Measurements from ENCODE around the gene PPM1D. TPM values are rescaled to one million over a fixed set of nuclear protein-coding genes. Genes with fewer than 3 reads are reported as not detected.

The PPM1D gene
- total RNA-seq, 4 donors from 2014 or later, result 10.1 to 17.3 (median 12.3) TPM

GRCh38 chr17:60637683-60638082, 37.7 kb downstream of the PPM1D start:
- TF ChIP-seq POLR2A (IDR thresholded peaks at IDR 0.05) (no peak), CTCF (IDR thresholded peaks at IDR 0.05) (no peak), POLR2AphosphoS5 (IDR thresholded peaks at IDR 0.05) (no peak), EP300 (IDR thresholded peaks at IDR 0.05) (no peak)
- no peak for ATAC-seq
- 79 to 91% methylated on average over 2 of the region's 2 CpGs for WGBS, 2 donors (ENCODE audit: low coverage in 1 of 2)
- no peaks in the 10 kb centered on the region for H3K27me3 ChIP-seq
- H3K36me3 ChIP-seq, result peaks cover 0 to 60% of the 10 kb centered on the region in 2 donors
- no peak overlapping the region for H3K27ac ChIP-seq
- no peak overlapping the region for H3K4me3 ChIP-seq
- H3K9me3 ChIP-seq, result no peaks in the 10 kb centered on the region
- peaks cover 0 to 26% (median 0%) of the 10 kb centered on the region in 3 donors for H3K4me1 ChIP-seq

GRCh38 chr17:60639019-60639330, 39.0 kb downstream of the PPM1D start:
- no peak overlapping the region for H3K4me3 ChIP-seq
- no peak overlapping the region for H3K27ac ChIP-seq
- 71 to 93% methylated on average over 3 to 4 of the region's 4 CpGs for WGBS, 2 donors (ENCODE audit: low coverage in 1 of 2)
- H3K9me3 ChIP-seq, result no peaks in the 10 kb centered on the region
- TF ChIP-seq POLR2A (IDR thresholded peaks at IDR 0.05) (no peak), POLR2AphosphoS5 (IDR thresholded peaks at IDR 0.05) (no peak), EP300 (IDR thresholded peaks at IDR 0.05) (no peak), CTCF (IDR thresholded peaks at IDR 0.05) (no peak)
- H3K36me3 ChIP-seq, result peaks cover 0 to 53% of the 10 kb centered on the region in 2 donors
- H3K4me1 ChIP-seq, result peaks cover 0 to 26% (median 0%) of the 10 kb centered on the region in 3 donors
- no peaks in the 10 kb centered on the region for H3K27me3 ChIP-seq
- ATAC-seq, result no peak

GRCh38 chr17:60640503-60640902, 40.5 kb downstream of the PPM1D start:
- Histone ChIP-seq H3K4me3 (no peak overlapping the region), H3K36me3 (peaks cover 0 to 41% of the 10 kb centered on the region in 2 donors), H3K4me1 (peaks cover 0 to 26% (median 0%) of the 10 kb centered on the region in 3 donors), H3K9me3 (no peaks in the 10 kb centered on the region), H3K27ac (no peak overlapping the region), H3K27me3 (no peaks in the 10 kb centered on the region)
- TF ChIP-seq EP300 (IDR thresholded peaks at IDR 0.05) (no peak), POLR2A (IDR thresholded peaks at IDR 0.05) (no peak), CTCF (IDR thresholded peaks at IDR 0.05) (peak in 2 of 4 experiments; percentile 5 to 11)
- WGBS, 2 donors (ENCODE audit: low coverage in 1 of 2), result 77 to 80% methylated on average over 2 of the region's 2 CpGs
- no peak for ATAC-seq

- WGBS, 2 donors (ENCODE audit: low coverage in 1 of 2), result 73 to 83% methylated on average over 2 to 3 of the region's 3 CpGs
- H3K4me1 ChIP-seq, result peaks cover 0 to 33% (median 0%) of the 10 kb centered on the region in 3 donors
- H3K27me3 ChIP-seq, result no peaks in the 10 kb centered on the region
- no peak overlapping the region for H3K27ac ChIP-seq
- ATAC-seq, result no peak
- no peak overlapping the region for H3K4me3 ChIP-seq
- no peak for TF ChIP-seq EP300 (IDR thresholded peaks at IDR 0.05)
- H3K36me3 ChIP-seq, result peaks cover 0 to 34% of the 10 kb centered on the region in 2 donors
- H3K9me3 ChIP-seq, result no peaks in the 10 kb centered on the region
Observed at GRCh38 chr17:60641126-60641525, 41.1 kb downstream of the PPM1D start.

- 0 to 11% methylated on average over 1 of the region's 1 CpG for WGBS, 2 donors (ENCODE audit: low coverage in 1 of 2)
- ATAC-seq, result peak; percentile 51
- Histone ChIP-seq H3K27me3 (no peaks in the 10 kb centered on the region), H3K27ac (no peak overlapping the region), H3K36me3 (peaks cover 0 to 28% of the 10 kb centered on the region in 2 donors), H3K4me3 (no peak overlapping the region), H3K4me1 (peaks cover 0 to 39% (median 0%) of the 10 kb centered on the region in 3 donors), H3K9me3 (no peaks in the 10 kb centered on the region)
- TF ChIP-seq CTCF (IDR thresholded peaks at IDR 0.05) (peak in 3 of 4 experiments; percentile 46 to 58 (median 51)), POLR2AphosphoS5 (IDR thresholded peaks at IDR 0.05) (peak; percentile 76), EP300 (IDR thresholded peaks at IDR 0.05) (no peak)
Observed at GRCh38 chr17:60641810-60642220, 41.8 kb downstream of the PPM1D start.
